Uterus (tissue), 4 donors: ENCODE data around the gene SUPT3H. TPM values are rescaled to one million over a fixed set of nuclear protein-coding genes. Genes with fewer than 3 reads are reported as not detected.

Experiments used
- DNase-seq, 2 donors: peaks; one replicate each; pipeline ENCODE4 v3.0.0-alpha.2; 2019 to 2020
- H3K27ac ChIP-seq, 2 donors: fragments of 200-600 bp; sonication (generic); 1 replicate in 1 of 2; 2 replicates in 1 of 2; pipeline ENCODE4 v1.5.1; 2016 to 2018
- H3K27me3 ChIP-seq, 2 donors: fragments of 200-600 bp; sonication (generic); one replicate each; pipeline ENCODE4 v1.5.1; 2018 to 2019; ENCODE audit warnings: control low read depth in 1 of 2
- H3K36me3 ChIP-seq, 2 donors: fragments of 200-600 bp; sonication (generic); one replicate each; pipeline ENCODE4 v1.5.1; 2019; ENCODE audit warnings: control low read depth in 1 of 2
- H3K4me1 ChIP-seq, 2 donors: fragments of 200-600 bp; sonication (generic); one replicate each; pipeline ENCODE4 v1.5.1; 2018 to 2019; ENCODE audit warnings: control low read depth in 1 of 2
- H3K4me3 ChIP-seq, 2 donors: fragments of 200-600 bp; sonication (generic); 1 replicate in 1 of 2; 2 replicates in 1 of 2; pipeline ENCODE4 v1.5.1; 2018 to 2019; ENCODE audit warnings: mild to moderate bottlenecking in 1 of 2
- H3K9me3 ChIP-seq, 2 donors: fragments of 200-600 bp; sonication (generic); one replicate each; pipeline ENCODE4 v1.5.1; 2019; ENCODE audit warnings: control low read depth in 1 of 2
- POLR2A ChIP-seq, 2 donors: fragments of 450-650 bp; IDR thresholded peaks; one replicate each; pipeline ENCODE4 v1.6.1; 2016; ENCODE audit warnings: antibody characterized with exemption in 2 of 2, mild to moderate bottlenecking in 1 of 2, moderate library complexity in 1 of 2
- intact Hi-C: fragments of 100-400 bp; cut with DNase I; formaldehyde crosslinking; loops from one replicate; pipeline ENCODE4 v1.15.1; 2023; ENCODE audit warnings: low total_unique reads
- total RNA-seq, 4 donors: library from RNA; depleted of rRNA in 3 of 4; stranded (reverse); fragments of >200 nt in 3 of 4; gene quantifications; one replicate each; pipeline versions ENCODE4 v1.1.0 to v1.2.4, GENCODE V29; 2014 to 2023
- TF ChIP-seq, protein P1 (sequence below), 4 experiments: fragments of 200-600 bp in 2 of 4; fragments of 450-650 bp in 2 of 4; sonication (generic) in 2 of 4; IDR thresholded peaks; one replicate each; pipeline ENCODE4 v1.5.1; 2016 to 2019; ENCODE audit warnings: antibody characterized with exemption in 4 of 4, mild to moderate bottlenecking in 2 of 4, moderate library complexity in 1 of 4
- donor health status: DM: yes; HTN: yes; CAD: no.

Gene SUPT3H
- total RNA-seq, 4 donors from 2014 or later: 1.3 to 14.9 (median 7.6) TPM

DNA sequence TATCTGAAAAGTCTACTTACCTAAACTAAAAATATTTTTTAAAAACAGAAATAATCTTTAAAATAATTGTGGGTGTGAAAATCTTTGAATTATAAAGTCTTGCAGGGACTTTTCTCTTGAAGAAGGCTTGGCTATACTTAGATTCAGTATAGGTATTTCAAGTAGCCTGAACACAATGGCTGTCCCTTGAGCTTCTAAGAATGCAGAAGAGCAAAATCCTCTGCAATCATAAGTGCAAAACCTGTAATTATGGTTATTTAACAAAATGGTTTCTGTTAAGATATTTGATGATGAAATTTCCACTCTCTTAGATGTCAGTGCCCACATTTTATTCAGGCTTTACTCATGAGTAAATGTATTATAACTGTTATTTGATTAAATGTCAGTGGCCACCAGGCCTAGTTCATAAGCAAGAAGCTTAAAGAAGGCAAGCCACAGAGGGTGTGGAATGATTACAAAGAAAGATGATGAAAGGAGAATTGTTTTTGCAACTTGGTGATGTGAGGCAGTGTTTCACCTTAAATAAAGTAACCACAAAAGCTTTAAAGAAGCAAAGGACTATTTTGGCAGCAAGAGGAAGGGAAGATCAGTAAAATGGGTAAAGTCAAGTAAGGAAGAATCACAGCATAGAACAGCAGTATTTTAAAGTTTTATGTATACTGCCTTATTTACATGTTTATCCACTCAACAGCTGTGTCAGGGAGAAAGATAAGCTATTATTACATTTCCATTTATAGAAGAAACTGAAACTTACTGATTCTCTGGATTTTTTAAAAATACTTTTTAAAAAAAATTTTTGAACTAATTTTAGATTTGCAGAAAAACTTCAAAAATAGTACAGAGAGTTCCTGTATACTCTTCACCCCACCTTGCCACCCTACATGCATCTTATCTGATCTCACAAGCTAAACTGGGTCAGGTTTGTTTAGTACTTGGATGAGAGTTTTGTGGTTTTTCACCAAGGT is 400.8 kb downstream of the SUPT3H start:
- H3K36me3 ChIP-seq: no peaks in the 10 kb centered on the region
- TF ChIP-seq, protein P1, sequence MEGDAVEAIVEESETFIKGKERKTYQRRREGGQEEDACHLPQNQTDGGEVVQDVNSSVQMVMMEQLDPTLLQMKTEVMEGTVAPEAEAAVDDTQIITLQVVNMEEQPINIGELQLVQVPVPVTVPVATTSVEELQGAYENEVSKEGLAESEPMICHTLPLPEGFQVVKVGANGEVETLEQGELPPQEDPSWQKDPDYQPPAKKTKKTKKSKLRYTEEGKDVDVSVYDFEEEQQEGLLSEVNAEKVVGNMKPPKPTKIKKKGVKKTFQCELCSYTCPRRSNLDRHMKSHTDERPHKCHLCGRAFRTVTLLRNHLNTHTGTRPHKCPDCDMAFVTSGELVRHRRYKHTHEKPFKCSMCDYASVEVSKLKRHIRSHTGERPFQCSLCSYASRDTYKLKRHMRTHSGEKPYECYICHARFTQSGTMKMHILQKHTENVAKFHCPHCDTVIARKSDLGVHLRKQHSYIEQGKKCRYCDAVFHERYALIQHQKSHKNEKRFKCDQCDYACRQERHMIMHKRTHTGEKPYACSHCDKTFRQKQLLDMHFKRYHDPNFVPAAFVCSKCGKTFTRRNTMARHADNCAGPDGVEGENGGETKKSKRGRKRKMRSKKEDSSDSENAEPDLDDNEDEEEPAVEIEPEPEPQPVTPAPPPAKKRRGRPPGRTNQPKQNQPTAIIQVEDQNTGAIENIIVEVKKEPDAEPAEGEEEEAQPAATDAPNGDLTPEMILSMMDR (IDR thresholded peaks at IDR 0.05): no peak
- DNase-seq: no peak
- H3K27me3 ChIP-seq: no peaks in the 10 kb centered on the region
- no peak overlapping the region for H3K4me3 ChIP-seq
- no peaks in the 10 kb centered on the region for H3K4me1 ChIP-seq
- no peak overlapping the region for H3K27ac ChIP-seq
- intact Hi-C loops: no loop called here
- H3K9me3 ChIP-seq: no peaks in the 10 kb centered on the region

DNA sequence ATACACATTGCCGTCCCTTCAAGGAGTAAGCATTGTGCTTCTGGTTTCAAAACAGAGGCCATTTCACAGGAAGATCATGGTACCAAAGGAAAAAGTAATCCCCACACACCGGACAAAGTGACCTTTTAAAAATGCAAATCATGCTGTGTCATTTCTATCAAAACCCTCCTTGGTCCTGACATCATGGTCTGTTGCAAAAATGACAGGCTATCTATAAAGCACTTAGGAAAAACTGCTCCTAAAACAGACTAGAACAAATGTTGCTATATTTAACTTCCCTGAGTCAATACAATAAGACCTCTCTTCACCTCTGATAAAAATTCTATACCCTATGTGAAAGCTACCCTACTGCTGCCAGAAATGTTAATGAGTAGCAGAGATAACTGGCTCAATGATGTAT is 403.2 kb downstream of the SUPT3H start:
- no peaks in the 10 kb centered on the region for H3K9me3 ChIP-seq
- DNase-seq: no peak
- no peak overlapping the region for H3K27ac ChIP-seq
- no peaks in the 10 kb centered on the region for H3K27me3 ChIP-seq
- intact Hi-C loops: no loop called here
- no peaks in the 10 kb centered on the region for H3K4me1 ChIP-seq
- H3K4me3 ChIP-seq: no peak overlapping the region
- H3K36me3 ChIP-seq: no peaks in the 10 kb centered on the region
- TF ChIP-seq, protein P1 (IDR thresholded peaks at IDR 0.05): no peak
- no peak for TF ChIP-seq POLR2A (IDR thresholded peaks at IDR 0.05)

- TF ChIP-seq POLR2A (IDR thresholded peaks at IDR 0.05): no peak
- TF ChIP-seq, protein P1 (IDR thresholded peaks at IDR 0.05): no peak
- Histone ChIP-seq H3K4me1 (no peaks in the 10 kb centered on the region), H3K9me3 (no peaks in the 10 kb centered on the region), H3K36me3 (no peaks in the 10 kb centered on the region), H3K4me3 (no peak overlapping the region), H3K27me3 (no peaks in the 10 kb centered on the region), H3K27ac (no peak overlapping the region)
- intact Hi-C loops: no loop called here
- DNase-seq: no peak
Measured at GRCh38 chr6:44972709-44973108, 405.0 kb downstream of the SUPT3H start.

DNA sequence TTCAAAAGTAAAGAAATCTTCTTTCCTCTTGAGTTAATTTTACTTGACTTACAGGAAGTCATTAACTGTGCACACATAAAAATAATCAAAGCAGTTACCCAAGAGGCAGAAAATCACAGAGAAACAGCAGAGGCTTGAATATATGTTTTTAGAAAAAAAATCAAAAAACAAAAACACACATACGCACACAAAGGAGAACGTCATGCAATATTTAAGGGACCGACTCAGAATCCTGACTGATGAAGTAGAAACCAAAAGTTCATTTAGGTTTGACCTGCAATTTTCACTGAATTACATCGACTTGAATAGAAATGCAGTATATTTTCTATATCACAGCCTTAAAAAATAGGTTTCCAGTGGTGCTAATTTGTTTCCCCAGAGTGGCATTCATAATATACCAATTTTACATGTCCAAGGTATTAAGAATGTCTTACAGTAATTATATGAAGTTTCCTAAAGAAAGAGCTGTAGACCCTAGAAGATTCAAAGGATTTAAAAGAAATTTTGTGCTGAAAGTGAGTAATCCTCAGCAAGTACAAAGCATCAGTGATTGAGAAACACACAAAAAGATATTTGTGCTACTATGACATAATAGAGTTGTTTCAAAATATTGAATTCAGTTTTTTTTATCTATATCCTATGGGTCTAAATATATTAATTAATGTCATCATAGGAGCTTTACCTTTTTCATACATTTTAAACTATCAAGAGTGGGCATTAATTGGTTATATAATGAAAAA is 408.1 kb downstream of the SUPT3H start:
- Histone ChIP-seq H3K27ac (no peak overlapping the region), H3K27me3 (no peaks in the 10 kb centered on the region), H3K4me1 (no peaks in the 10 kb centered on the region), H3K9me3 (no peaks in the 10 kb centered on the region), H3K4me3 (no peak overlapping the region), H3K36me3 (no peaks in the 10 kb centered on the region)
- intact Hi-C loops: no loop called here
- TF ChIP-seq, protein P1 (IDR thresholded peaks at IDR 0.05): no peak
- TF ChIP-seq POLR2A (IDR thresholded peaks at IDR 0.05): no peak
- DNase-seq: no peak

DNA sequence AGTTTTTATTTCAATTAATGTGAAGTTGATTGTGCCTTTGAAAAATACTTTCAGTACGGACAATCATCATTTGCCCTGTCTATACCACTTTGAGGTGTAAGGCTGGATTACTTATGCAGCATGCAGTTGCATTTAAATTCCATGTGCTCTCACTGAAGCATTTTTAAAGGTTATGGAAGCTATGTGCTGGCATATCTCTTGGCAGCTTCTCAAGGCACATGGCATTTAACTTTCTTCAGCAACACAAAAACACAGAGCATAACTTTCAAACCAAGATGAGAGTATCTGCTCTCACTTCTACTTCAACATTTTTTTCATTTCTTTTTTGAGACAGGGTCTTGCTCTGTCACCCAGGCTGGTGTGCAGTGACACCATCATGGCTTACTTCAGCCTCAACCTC is 410.3 kb downstream of the SUPT3H start:
- no peaks in the 10 kb centered on the region for H3K4me1 ChIP-seq
- H3K9me3 ChIP-seq: no peaks in the 10 kb centered on the region
- H3K27ac ChIP-seq: no peak overlapping the region
- no peaks in the 10 kb centered on the region for H3K27me3 ChIP-seq
- DNase-seq: no peak
- H3K4me3 ChIP-seq: no peak overlapping the region
- intact Hi-C loops: no loop called here
- TF ChIP-seq POLR2A (IDR thresholded peaks at IDR 0.05): no peak
- TF ChIP-seq, protein P1 (IDR thresholded peaks at IDR 0.05): no peak
- H3K36me3 ChIP-seq: no peaks in the 10 kb centered on the region
